H1 (cell line): ENCODE results near the gene CEACAM6. TPM values are rescaled to one million over a fixed set of nuclear protein-coding genes. Genes with fewer than 3 reads are reported as not detected.

Experiments
- CTCF ChIA-PET: fragments of 300-600 bp; sonication (Branson Sonifier 250); formaldehyde crosslinking; loops from one replicate; lab custom pipeline; 2021; ENCODE audit not compliant: partially characterized antibody; lab: Charles Lee
- POLR2A ChIA-PET: fragments of 300-600 bp; sonication (Branson Sonifier 250); formaldehyde crosslinking; loops from one replicate; lab custom pipeline; 2021; ENCODE audit warnings: inconsistent platforms; ENCODE audit not compliant: partially characterized antibody; lab: Charles Lee
- DNase-seq, 2 experiments: peaks; one replicate each; pipeline versions ENCODE4 v3.0.0 to v3.0.0-alpha.2; 2010 to 2022; ENCODE audit warnings: low spot score in 2 of 2, low read depth in 1 of 2, mixed read lengths in 1 of 2
- FAIRE-seq: peaks from 2 replicates; lab custom pipeline; 2011; peaks lifted over from hg19 to GRCh38; lab: Jason Lieb, UNC
- H2AFZ ChIP-seq: 2 replicates; pipeline ENCODE4 v1.8.1; 2012; ENCODE audit warnings: low read length, inconsistent platforms
- H2AK5ac ChIP-seq: 2 replicates; pipeline ENCODE4 v1.6.1; 2013; ENCODE audit warnings: low read depth, low read length
- H2BK120ac ChIP-seq: replicated peaks from 2 replicates; pipeline ENCODE3; 2013; ENCODE audit warnings: low read depth, low read length, inconsistent platforms
- H2BK12ac ChIP-seq: 2 replicates; pipeline ENCODE4 v1.6.1; 2013; ENCODE audit warnings: low read depth, low read length
- H2BK15ac ChIP-seq: 2 replicates; pipeline ENCODE4 v1.6.1; 2013; ENCODE audit warnings: low read length
- H2BK20ac ChIP-seq: 2 replicates; pipeline ENCODE4 v1.6.1; 2013; ENCODE audit warnings: low read length
- H2BK5ac ChIP-seq: 2 replicates; pipeline ENCODE4 v1.6.1; 2013; ENCODE audit warnings: low read depth, low read length
- H3K14ac ChIP-seq: 2 replicates; pipeline ENCODE4 v1.6.1; 2013; ENCODE audit warnings: inconsistent platforms; ENCODE audit not compliant: insufficient read length
- H3K18ac ChIP-seq: 2 replicates; pipeline ENCODE4 v1.6.1; 2013; ENCODE audit warnings: low read length; ENCODE audit errors: extremely low read depth
- H3K23ac ChIP-seq: 2 replicates; pipeline ENCODE4 v1.6.1; 2013; ENCODE audit warnings: inconsistent platforms; ENCODE audit not compliant: insufficient read length
- H3K23me2 ChIP-seq: 2 replicates; pipeline ENCODE4 v1.6.1; 2013; ENCODE audit warnings: low read depth, low read length
- H3K27ac ChIP-seq: 2 replicates; pipeline ENCODE4 v1.6.1; 2011; ENCODE audit warnings: low read depth, low read length, inconsistent platforms
- H3K27me3 ChIP-seq, 4 experiments: replicated peaks in 1 of 4; 1 replicate in 1 of 4; 2 replicates in 3 of 4; pipeline versions ENCODE4 v1.6.1 to v1.8.1; 2011 to 2013; ENCODE audit warnings: low read length in 3 of 4, mild to moderate bottlenecking in 3 of 4, inconsistent platforms in 2 of 4, mixed read lengths in 2 of 4, moderate library complexity in 1 of 4; ENCODE audit not compliant: control insufficient read depth in 3 of 4, insufficient read depth in 3 of 4; ENCODE audit errors: extremely low read depth in 1 of 4
- H3K36me3 ChIP-seq, 4 experiments: 2 replicates each; pipeline versions ENCODE4 v1.6.1 to v1.8.1; 2011 to 2013; ENCODE audit warnings: mild to moderate bottlenecking in 4 of 4, low read length in 3 of 4, moderate library complexity in 2 of 4, control low read depth in 1 of 4, inconsistent platforms in 1 of 4; ENCODE audit not compliant: insufficient read depth in 4 of 4, control insufficient read depth in 2 of 4
- H3K4ac ChIP-seq: replicated peaks from 2 replicates; pipeline ENCODE3; 2013; ENCODE audit warnings: low read length, low read depth, mixed read lengths, inconsistent platforms; ENCODE audit not compliant: insufficient read length
- H3K4me1 ChIP-seq, 4 experiments: replicated peaks in 1 of 4; 1 replicate in 1 of 4; 2 replicates in 3 of 4; pipeline versions ENCODE4 v1.6.1 to v1.8.1; 2011 to 2013; ENCODE audit warnings: low read length in 3 of 4, inconsistent platforms in 2 of 4, mixed read lengths in 1 of 4; ENCODE audit not compliant: insufficient read depth in 4 of 4, control insufficient read depth in 3 of 4
- H3K4me2 ChIP-seq, 2 experiments: 2 replicates each; pipeline versions ENCODE4 v1.6.1 to v1.8.1; 2011 to 2013; ENCODE audit warnings: low read depth in 2 of 2, low read length in 2 of 2, control low read depth in 1 of 2, inconsistent platforms in 1 of 2, mild to moderate bottlenecking in 1 of 2; ENCODE audit not compliant: insufficient read depth in 1 of 2
- H3K4me3 ChIP-seq, 4 experiments: fragments of 200-600, 300-600 bp in 1 of 4; sonication (generic), shearing (Covaris generic), sonication (Bioruptor Twin) in 1 of 4; 2 replicates each; pipeline versions ENCODE4 v1.5.1 to v1.8.1; 2011 to 2016; ENCODE audit warnings: low read length in 4 of 4, low read depth in 3 of 4, control low read depth in 2 of 4, inconsistent platforms in 2 of 4, mild to moderate bottlenecking in 2 of 4, mixed read lengths in 1 of 4, moderate library complexity in 1 of 4; ENCODE audit not compliant: insufficient read depth in 2 of 4; ENCODE audit errors: extremely low read depth in 1 of 4
- H3K56ac ChIP-seq: replicated peaks from 2 replicates; pipeline ENCODE3; 2013; ENCODE audit warnings: low read depth, mild to moderate bottlenecking, mixed read lengths, low read length, inconsistent platforms; ENCODE audit not compliant: insufficient read length
- H3K79me1 ChIP-seq: 2 replicates; pipeline ENCODE4 v1.6.1; 2013; ENCODE audit warnings: low read depth, low read length, control low read depth
- H3K79me2 ChIP-seq, 2 experiments: 2 replicates each; pipeline versions ENCODE4 v1.6.1 to v1.8.1; 2012 to 2013; ENCODE audit warnings: low read length in 2 of 2, mild to moderate bottlenecking in 2 of 2, inconsistent platforms in 1 of 2; ENCODE audit not compliant: insufficient read depth in 2 of 2, control insufficient read depth in 1 of 2
- H3K9ac ChIP-seq, 4 experiments: replicated peaks in 1 of 4; 1 replicate in 1 of 4; 2 replicates in 3 of 4; pipeline versions ENCODE4 v1.6.1 to v1.8.1; 2011 to 2013; ENCODE audit warnings: low read depth in 3 of 4, low read length in 3 of 4, control low read depth in 2 of 4, mild to moderate bottlenecking in 2 of 4, moderate library complexity in 2 of 4, inconsistent platforms in 1 of 4; ENCODE audit errors: extremely low read depth in 1 of 4
- H3K9me3 ChIP-seq, 2 experiments: 2 replicates each; pipeline versions ENCODE4 v1.6.1 to v1.8.1; 2012 to 2013; ENCODE audit warnings: mild to moderate bottlenecking in 2 of 2, moderate library complexity in 2 of 2, control low read depth in 1 of 2, inconsistent platforms in 1 of 2, low read depth in 1 of 2, low read length in 1 of 2, mixed read lengths in 1 of 2; ENCODE audit not compliant: insufficient read depth in 2 of 2
- H4K20me1 ChIP-seq, 2 experiments: replicated peaks in 1 of 2; 2 replicates each; pipeline versions ENCODE3 to v1.8.1; 2011 to 2013; ENCODE audit warnings: inconsistent platforms in 2 of 2, low read length in 2 of 2, mild to moderate bottlenecking in 1 of 2; ENCODE audit not compliant: insufficient read depth in 2 of 2, control insufficient read depth in 1 of 2
- H4K5ac ChIP-seq: 2 replicates; pipeline ENCODE4 v1.6.1; 2013; ENCODE audit warnings: low read length, low read depth, mixed read lengths, inconsistent platforms; ENCODE audit not compliant: insufficient read length
- H4K8ac ChIP-seq: 2 replicates; pipeline ENCODE4 v1.8.0; 2013; ENCODE audit warnings: mild to moderate bottlenecking, moderate library complexity, low read length, inconsistent platforms; ENCODE audit not compliant: insufficient read depth; ENCODE audit errors: extremely low read depth
- H4K91ac ChIP-seq: replicated peaks from 2 replicates; pipeline ENCODE3; 2013; ENCODE audit warnings: low read length, mixed read lengths, inconsistent platforms; ENCODE audit not compliant: insufficient read length
- BCL11A ChIP-seq, 2 experiments: IDR thresholded peaks; one replicate each; pipeline ENCODE4 v1.6.1; 2011; ENCODE audit warnings: low read depth in 2 of 2, low read length in 2 of 2, mild to moderate bottlenecking in 2 of 2
- CTBP2 ChIP-seq: IDR thresholded peaks from 2 replicates; pipeline ENCODE4 v1.7.0; 2011; ENCODE audit warnings: borderline replicate concordance, mild to moderate bottlenecking, moderate library complexity, mixed read lengths, low read length; ENCODE audit not compliant: insufficient read depth, insufficient read length
- CTCF ChIP-seq, 3 experiments: IDR thresholded peaks; 1 replicate in 2 of 3; 2 replicates in 1 of 3; pipeline versions ENCODE4 v1.5.1 to v1.6.1; 2011; ENCODE audit warnings: low read length in 3 of 3, mild to moderate bottlenecking in 3 of 3, inconsistent platforms in 2 of 3, low read depth in 1 of 3, moderate library complexity in 1 of 3; ENCODE audit not compliant: insufficient read depth in 1 of 3; ENCODE audit errors: control extremely low read depth in 1 of 3
- GTF2F1 ChIP-seq: IDR thresholded peaks from 2 replicates; pipeline ENCODE4 v1.6.1; 2012; ENCODE audit warnings: low read depth, low read length, improper control_type of control experiment, borderline replicate concordance
- MAX ChIP-seq: IDR thresholded peaks from 2 replicates; pipeline ENCODE4 v1.6.1; 2012; ENCODE audit warnings: inconsistent platforms
- RAD21 ChIP-seq, 2 experiments: IDR thresholded peaks in 1 of 2; conservative IDR thresholded peaks in 1 of 2; 2 replicates each; pipeline ENCODE4 v1.6.1; 2011; ENCODE audit warnings: low read depth in 2 of 2, low read length in 2 of 2, improper control_type of control experiment in 1 of 2, inconsistent platforms in 1 of 2, mild to moderate bottlenecking in 1 of 2, moderate library complexity in 1 of 2
- WGBS, 2 experiments: shearing (Covaris generic) in 1 of 2; methylation state at CpG; one replicate each; pipeline versions ENCODE4 v1.1.6 to v1.1.7; 2013 to 2015; ENCODE audit warnings: low lambda C conversion rate in 2 of 2, mixed read lengths in 2 of 2, inconsistent platforms in 1 of 2, low coverage in 1 of 2, missing lambda C conversion rate in 1 of 2; ENCODE audit not compliant: insufficient replicate concordance in 2 of 2, insufficient coverage in 1 of 2, insufficient read length in 1 of 2; ENCODE audit errors: extremely low coverage in 1 of 2, missing lambda C conversion rate in 1 of 2; 5-methylcytosine and 5-hydroxymethylcytosine counted together
- polyA plus RNA-seq, 7 experiments: library from polyadenylated mRNA; depleted of rRNA in 3 of 7; stranded (reverse) in 5 of 7; unstranded in 2 of 7; fragments of >200 nt in 5 of 7; fragments of 200-250 nt in 2 of 7; gene quantifications; 1 replicate in 5 of 7; 2 replicates in 1 of 7; 4 replicates in 1 of 7; pipeline versions ENCODE4 v1.2.1 to v1.2.3, GENCODE V29; 2011 to 2013; ENCODE audit warnings: missing spikeins in 2 of 7, mixed read lengths in 2 of 7
- total RNA-seq: library from RNA; stranded (reverse); fragmentation: NEBNext Ultra II Directional; extraction: Animal tissue kit (Norgen Biotek cat#: 25700); gene quantifications from 2 replicates; pipeline ENCODE4 v1.2.1, GENCODE V29; 2021

Gene CEACAM6
- total and polyA plus RNA-seq, 2 of the 8 experiments (the other 6 are each of a cell fraction or from before 2014, with no cell fraction given): not detected

- Histone ChIP-seq H4K8ac (no peak overlapping the region), H3K4me1 (no peaks in the 10 kb centered on the region), H3K79me2 (no peaks in the 10 kb centered on the region), H3K4me3 (no peak overlapping the region), H2BK15ac (no peak overlapping the region), H4K20me1 (no peaks in the 10 kb centered on the region), H3K23me2 (no peaks in the 10 kb centered on the region), H3K9ac (no peak overlapping the region), H3K27ac (no peak overlapping the region), H3K56ac (no peak overlapping the region), H2BK12ac (no peak overlapping the region), H2BK5ac (no peak overlapping the region), H2AFZ (no peak overlapping the region), H4K5ac (no peak overlapping the region), H3K23ac (no peak overlapping the region), H3K9me3 (peaks cover 33 to 82% of the 10 kb centered on the region in 2 experiments), H3K4me2 (no peak overlapping the region), H2BK20ac (no peak overlapping the region), H3K4ac (no peak overlapping the region), H2AK5ac (no peak overlapping the region), H3K18ac (no peak overlapping the region), H3K79me1 (no peaks in the 10 kb centered on the region), H2BK120ac (no peak overlapping the region), H4K91ac (no peak overlapping the region), H3K14ac (no peak overlapping the region), H3K27me3 (no peaks in the 10 kb centered on the region), H3K36me3 (no peaks in the 10 kb centered on the region)
- FAIRE-seq (no peak), DNase-seq (peak in 1 of 2 experiments; percentile 46)
- TF ChIP-seq BCL11A (IDR thresholded peaks at IDR 0.05; ENCODE audit: low read depth in 2 of 2, low read length in 2 of 2) (no peak), CTCF (IDR thresholded peaks at IDR 0.05; ENCODE audit: control extremely low read depth in 1 of 3, insufficient read depth in 1 of 3, low read depth in 1 of 3, low read length in 3 of 3) (peak; percentile 17 to 38 (median 26); a peak in 3 of 4 replicates), RAD21 (IDR thresholded peaks at IDR 0.05 in 1 of 2, conservative IDR thresholded peaks at IDR 0.05 in 1 of 2; ENCODE audit: low read depth in 2 of 2, low read length in 2 of 2) (peak; percentile 43 to 49), MAX (no peak), GTF2F1 (no peak), CTBP2 (no peak)
- POLR2A ChIA-PET: no interaction called here
- CTCF ChIA-PET: interaction anchor here (0.8 to 1.1 kb wide), 2 partner anchors 8 to 105 kb away, joined by 3 read pairs; no protein-coding TSS in a partner anchor
- 64% methylated on average over 11 of the region's 11 CpGs; no CpG with 5 or more reads in 1 of the 2 experiments for WGBS, 2 experiments
Observed at GRCh38 chr19:41746593-41747227, 8.6 kb upstream of the CEACAM6 start.
